SU-DHL-6 (cell line): ENCODE data around the gene NAA16.

Source experiments
- H2AFZ ChIP-seq: fragments of 200-600 bp; sonication (generic); 2 replicates; pipeline ENCODE4 v1.6.1; 2014; ENCODE audit warnings: low read depth, mild to moderate bottlenecking, moderate library complexity, mixed read lengths, antibody characterized with exemption, low read length; ENCODE audit not compliant: severe bottlenecking
- H3F3A ChIP-seq: fragments of 200-600 bp; shearing (Covaris generic); 2 replicates; pipeline ENCODE4 v1.6.0; 2016; ENCODE audit warnings: antibody characterized with exemption, mild to moderate bottlenecking; ENCODE audit not compliant: insufficient read depth
- H3K27ac ChIP-seq: fragments of 200-600 bp; sonication (generic); 2 replicates; pipeline ENCODE4 v1.5.1; 2016; ENCODE audit warnings: low read depth, mild to moderate bottlenecking, low read length, moderate library complexity, mixed read lengths
- H3K27me3 ChIP-seq: fragments of 200-600 bp; sonication (generic), shearing (Covaris generic); 2 replicates; pipeline ENCODE4 v1.6.0; 2014; ENCODE audit warnings: mild to moderate bottlenecking, low read length
- H3K36me3 ChIP-seq: fragments of 200-600 bp; sonication (generic); 2 replicates; pipeline ENCODE4 v1.6.1; 2014; ENCODE audit warnings: mild to moderate bottlenecking, low read length, mixed read lengths
- H3K4me2 ChIP-seq: fragments of 300-600, 200-600 bp; shearing (Covaris generic), sonication (generic); 2 replicates; pipeline ENCODE4 v1.6.0; 2014; ENCODE audit warnings: low read length, low read depth, mild to moderate bottlenecking; ENCODE audit not compliant: poor library complexity, severe bottlenecking
- H3K4me3 ChIP-seq: fragments of 200-600 bp; sonication (generic); 2 replicates; pipeline ENCODE4 v1.5.1; 2014; ENCODE audit warnings: antibody characterized with exemption, low read length, mild to moderate bottlenecking, mixed read lengths; ENCODE audit not compliant: insufficient read depth, poor library complexity, severe bottlenecking
- H3K79me2 ChIP-seq: fragments of 200-600 bp; sonication (generic); 2 replicates; pipeline ENCODE4 v1.6.1; 2014; ENCODE audit warnings: mild to moderate bottlenecking, low read length, moderate library complexity; ENCODE audit not compliant: insufficient read depth
- H3K9ac ChIP-seq: fragments of 200-600 bp; sonication (generic); 2 replicates; pipeline ENCODE4 v1.7.0; 2014; ENCODE audit warnings: mild to moderate bottlenecking, low read length
- H3K9me2 ChIP-seq: fragments of 200-600 bp; sonication (generic); replicated peaks from 2 replicates; pipeline ENCODE4 v1.6.1; 2014; ENCODE audit warnings: low read length; ENCODE audit not compliant: insufficient read depth
- H3K9me3 ChIP-seq: fragments of 200-600 bp; sonication (generic); 2 replicates; pipeline ENCODE4 v1.6.1; 2014; ENCODE audit warnings: low read length, mixed read lengths; ENCODE audit not compliant: insufficient read depth
- H4K20me1 ChIP-seq: fragments of 200-600 bp; sonication (generic); 2 replicates; pipeline ENCODE4 v1.6.1; 2014; ENCODE audit warnings: low read depth, mild to moderate bottlenecking, antibody characterized with exemption, low read length, moderate library complexity, mixed read lengths
- CTCF ChIP-seq: fragments of 200-600 bp; sonication (generic); IDR thresholded peaks from one replicate; pipeline ENCODE4 v1.5.1; 2017; ENCODE audit warnings: antibody characterized with exemption, mild to moderate bottlenecking, low read length, moderate library complexity; ENCODE audit not compliant: insufficient read depth, poor library complexity, severe bottlenecking
- EZH2phosphoT487 ChIP-seq: fragments of 200-600 bp; sonication (generic), shearing (Covaris generic); conservative IDR thresholded peaks from 2 replicates; pipeline ENCODE4 v1.6.1; 2018; ENCODE audit warnings: mild to moderate bottlenecking, antibody characterized with exemption, low read length, moderate library complexity, mixed read lengths

The NAA16 gene

GRCh38 chr13:41311406-41312175 is 524 bp downstream of the NAA16 start:
- H3K79me2 ChIP-seq: peaks cover 62% of the 10 kb centered on the region
- peak overlapping the region; percentile 98 for H2AFZ ChIP-seq
- peak overlapping the region; percentile 98 for H3K4me2 ChIP-seq
- 0 out of 2 replicates have a peak, but pooled peaks cover under 1% of the 10 kb centered on the region for H3K36me3 ChIP-seq
- H3K27me3 ChIP-seq: no peaks in the 10 kb centered on the region
- H3F3A ChIP-seq: peaks cover 17% of the 10 kb centered on the region
- peak overlapping the region; percentile 90 for H3K4me3 ChIP-seq
- H3K27ac ChIP-seq: peak overlapping the region; percentile 83
- TF ChIP-seq EZH2phosphoT487: no peak
- TF ChIP-seq CTCF: no peak
- H3K9me3 ChIP-seq: no peaks in the 10 kb centered on the region
- no peaks in the 10 kb centered on the region for H3K9me2 ChIP-seq
- H3K9ac ChIP-seq: peak overlapping the region; percentile 100
- 0 out of 2 replicates have a peak, but pooled peaks cover 6% of the 10 kb centered on the region for H4K20me1 ChIP-seq

- Histone ChIP-seq H3K9ac (peak overlapping the region; percentile 100), H3K27ac (peak overlapping the region; percentile 83), H3K4me3 (peak overlapping the region; percentile 90), H3K79me2 (peaks cover 67% of the 10 kb centered on the region), H3K9me2 (no peaks in the 10 kb centered on the region), H3K4me2 (peak overlapping the region; percentile 98), H4K20me1 (0 out of 2 replicates have a peak, but pooled peaks cover 6% of the 10 kb centered on the region), H3K36me3 (peaks cover 6% of the 10 kb centered on the region; the same call in 1 of the 2 replicates), H3K27me3 (no peaks in the 10 kb centered on the region), H3F3A (peaks cover 22% of the 10 kb centered on the region), H3K9me3 (no peaks in the 10 kb centered on the region), H2AFZ (no peak overlapping the region)
- TF ChIP-seq EZH2phosphoT487: no peak
- TF ChIP-seq CTCF: no peak
Measured at GRCh38 chr13:41312176-41312500, 1.1 kb downstream of the NAA16 start.

GRCh38 chr13:41313117-41313516 is 2.0 kb downstream of the NAA16 start:
- peak overlapping the region; percentile 90 for H3K4me3 ChIP-seq
- peak overlapping the region; percentile 100 for H3K9ac ChIP-seq
- no peak overlapping the region for H2AFZ ChIP-seq
- H3K36me3 ChIP-seq: peaks cover 10% of the 10 kb centered on the region; the same call in 1 of the 2 replicates
- H3K9me2 ChIP-seq: no peaks in the 10 kb centered on the region
- peak overlapping the region; percentile 98 for H3K4me2 ChIP-seq
- 0 out of 2 replicates have a peak, but pooled peaks cover 6% of the 10 kb centered on the region for H4K20me1 ChIP-seq
- no peaks in the 10 kb centered on the region for H3K27me3 ChIP-seq
- peaks cover 27% of the 10 kb centered on the region for H3F3A ChIP-seq
- H3K79me2 ChIP-seq: peaks cover 77% of the 10 kb centered on the region
- H3K27ac ChIP-seq: peak overlapping the region; percentile 83
- TF ChIP-seq EZH2phosphoT487 (no peak), CTCF (no peak)
- no peaks in the 10 kb centered on the region for H3K9me3 ChIP-seq
